OCI-LY7 (cell line): ENCODE data around the gene SFSWAP. TPM values are rescaled to one million over a fixed set of nuclear protein-coding genes. Genes with fewer than 3 reads are reported as not detected.

ENCODE experiments used
- BruUV-seq: library from RNA; stranded (reverse); fragments of 400-500 nt; replicated peaks from 2 replicates; lab custom pipeline; 2021; lab: Mats Ljungman, UMichigan
- CTCF ChIA-PET: fragments of 300-600 bp; sonication (Branson Sonifier 250); formaldehyde crosslinking; loops from one replicate; lab custom pipeline; 2022; ENCODE audit warnings: antibody characterized with exemption; ENCODE audit not compliant: unreplicated experiment; lab: Charles Lee
- POLR2A ChIA-PET: fragments of 300-600 bp; sonication (Branson Sonifier 250); formaldehyde crosslinking; loops from one replicate; lab custom pipeline; 2022; ENCODE audit warnings: antibody characterized with exemption; lab: Charles Lee
- DNase-seq: peaks from one replicate; pipeline ENCODE4 v3.0.0-alpha.2; 2015; ENCODE audit warnings: low spot score
- H2AFZ ChIP-seq: fragments of 200-600 bp; sonication (generic), shearing (Covaris generic); 2 replicates; pipeline ENCODE4 v1.6.1; 2014; ENCODE audit warnings: mild to moderate bottlenecking, antibody characterized with exemption, low read length, moderate library complexity
- H3K27ac ChIP-seq: fragments of 200-600 bp; sonication (generic); 2 replicates; pipeline ENCODE4 v1.5.1; 2014; ENCODE audit warnings: mixed run types, low read depth, mild to moderate bottlenecking, moderate library complexity, low read length, inconsistent platforms; ENCODE audit not compliant: poor library complexity, severe bottlenecking
- H3K36me3 ChIP-seq: fragments of 200-600 bp; sonication (generic); 2 replicates; pipeline ENCODE4 v1.6.1; 2014; ENCODE audit warnings: mild to moderate bottlenecking, antibody characterized with exemption, low read length, moderate library complexity, mixed read lengths; ENCODE audit not compliant: insufficient read depth
- H3K4me1 ChIP-seq: fragments of 200-600 bp; sonication (generic); 2 replicates; pipeline ENCODE4 v1.5.1; 2014; ENCODE audit warnings: mild to moderate bottlenecking, low read length; ENCODE audit not compliant: insufficient read depth, poor library complexity, severe bottlenecking
- H3K4me2 ChIP-seq: fragments of 200-600 bp; sonication (generic); 2 replicates; pipeline ENCODE4 v1.6.1; 2014; ENCODE audit warnings: mild to moderate bottlenecking, low read length
- H3K4me3 ChIP-seq: fragments of 200-600 bp; sonication (generic); 2 replicates; pipeline ENCODE4 v1.5.1; 2014; ENCODE audit warnings: mild to moderate bottlenecking, low read depth, low read length; ENCODE audit not compliant: poor library complexity, severe bottlenecking
- H3K79me2 ChIP-seq: fragments of 200-600 bp; sonication (generic); 2 replicates; pipeline ENCODE4 v1.6.1; 2016; ENCODE audit warnings: low read depth, mild to moderate bottlenecking, low read length, moderate library complexity, mixed read lengths; ENCODE audit not compliant: insufficient read depth
- H3K9me2 ChIP-seq: fragments of 200-600 bp; sonication (generic); 2 replicates; pipeline ENCODE4 v1.6.1; 2016; ENCODE audit warnings: mild to moderate bottlenecking, low read length, mixed read lengths; ENCODE audit not compliant: insufficient read depth
- H3K9me3 ChIP-seq: fragments of 200-600 bp; sonication (generic); 2 replicates; pipeline ENCODE4 v1.6.1; 2014; ENCODE audit warnings: mild to moderate bottlenecking, mixed run types, low read length, mixed read lengths
- H4K20me1 ChIP-seq: fragments of 200-600 bp; sonication (generic); 2 replicates; pipeline ENCODE4 v1.6.1; 2014; ENCODE audit warnings: mild to moderate bottlenecking, antibody characterized with exemption, low read length, moderate library complexity, mixed read lengths; ENCODE audit not compliant: insufficient read depth
- CTCF ChIP-seq: fragments of 200-600 bp; sonication (generic); conservative IDR thresholded peaks from 2 replicates; pipeline ENCODE4 v1.5.1; 2014; ENCODE audit warnings: mild to moderate bottlenecking, antibody characterized with exemption, low read length, moderate library complexity, mixed read lengths
- EZH2phosphoT487 ChIP-seq: fragments of 200-600 bp; sonication (generic); IDR thresholded peaks from 2 replicates; pipeline ENCODE4 v1.6.1; 2018; ENCODE audit warnings: low read depth, borderline replicate concordance, mild to moderate bottlenecking, mixed run types, antibody characterized with exemption, low read length, moderate library complexity, mixed read lengths
- intact Hi-C: fragments of 100-400 bp; cut with micrococcal nuclease; formaldehyde crosslinking; loops from one replicate; pipeline ENCODE4 v1.10.0; 2022; ENCODE audit not compliant: unreplicated experiment
- total RNA-seq, 2 experiments: library from RNA; depleted of rRNA in 1 of 2; stranded (reverse); fragments of >200 nt in 1 of 2; shearing (Covaris generic) in 1 of 2; gene quantifications; 2 replicates each; pipeline ENCODE4 v1.2.3, GENCODE V29; 2014 to 2022

Gene SFSWAP
- total RNA-seq, 2 experiments from 2014 or later, result 54.0 to 87.1 TPM

GRCh38 chr12:131799828-131800593 lies 89.1 kb downstream of the SFSWAP start:
- no TSS peak for BruUV-seq
- H3K9me2 ChIP-seq, result no peaks in the 10 kb centered on the region
- TF ChIP-seq EZH2phosphoT487 (no peak), CTCF (no peak)
- no peak overlapping the region for H3K4me2 ChIP-seq
- H3K4me1 ChIP-seq, result no peaks in the 10 kb centered on the region
- no peaks in the 10 kb centered on the region for H3K9me3 ChIP-seq
- intact Hi-C loops, result no loop called here
- DNase-seq, result no peak
- H3K36me3 ChIP-seq, result peaks cover 74% of the 10 kb centered on the region
- H4K20me1 ChIP-seq, result no peaks in the 10 kb centered on the region
- H2AFZ ChIP-seq, result no peak overlapping the region
- no peak overlapping the region for H3K4me3 ChIP-seq
- POLR2A ChIA-PET, result no interaction called here
- CTCF ChIA-PET, result no interaction called here
- no peaks in the 10 kb centered on the region for H3K79me2 ChIP-seq
- no peak overlapping the region for H3K27ac ChIP-seq

- H2AFZ ChIP-seq, result no peak overlapping the region
- no TSS peak for BruUV-seq
- H3K4me1 ChIP-seq, result no peaks in the 10 kb centered on the region
- no peaks in the 10 kb centered on the region for H3K79me2 ChIP-seq
- no peak overlapping the region for H3K4me2 ChIP-seq
- ChIA-PET CTCF (no interaction called here), POLR2A (no interaction called here)
- no peak overlapping the region for H3K4me3 ChIP-seq
- H3K36me3 ChIP-seq, result peaks cover 67% of the 10 kb centered on the region
- H3K9me3 ChIP-seq, result no peaks in the 10 kb centered on the region
- no peak for DNase-seq
- TF ChIP-seq EZH2phosphoT487, result no peak
- TF ChIP-seq CTCF, result no peak
- intact Hi-C loops, result no loop called here
- no peaks in the 10 kb centered on the region for H4K20me1 ChIP-seq
- no peaks in the 10 kb centered on the region for H3K9me2 ChIP-seq
- H3K27ac ChIP-seq, result no peak overlapping the region
These were observed 89.8 kb downstream of the SFSWAP start for GRCh38 chr12:131800594-131801135.
